Liver (tissue), 9 donors: Measurements from ENCODE around the gene PLCD3. TPM values are rescaled to one million over a fixed set of nuclear protein-coding genes. Genes with fewer than 3 reads are reported as not detected.

ENCODE experiments used
- DNase-seq: peaks from one replicate; pipeline ENCODE4 v3.0.0-alpha.2; 2017; ENCODE audit warnings: low spot score
- H3K27ac ChIP-seq, 2 donors: one replicate each; pipeline ENCODE4 v1.7.0; 2013; ENCODE audit warnings: inconsistent platforms in 2 of 2, low read length in 2 of 2, control low read depth in 1 of 2, low read depth in 1 of 2, mild to moderate bottlenecking in 1 of 2
- H3K27me3 ChIP-seq, 4 donors: one replicate each; pipeline versions ENCODE4 v1.6.1 to v1.7.0; 2013; ENCODE audit warnings: low read length in 3 of 4, inconsistent platforms in 1 of 4, mild to moderate bottlenecking in 1 of 4, moderate library complexity in 1 of 4; ENCODE audit not compliant: control insufficient read depth in 4 of 4, insufficient read depth in 4 of 4
- H3K36me3 ChIP-seq, 4 donors: one replicate each; pipeline versions ENCODE4 v1.6.1 to v1.7.0; 2013; ENCODE audit warnings: low read length in 3 of 4, mild to moderate bottlenecking in 3 of 4, low read depth in 1 of 4, moderate library complexity in 1 of 4; ENCODE audit not compliant: control insufficient read depth in 4 of 4, insufficient read depth in 3 of 4
- H3K4me1 ChIP-seq, 4 donors: one replicate each; pipeline versions ENCODE4 v1.6.1 to v1.7.0; 2013; ENCODE audit warnings: low read length in 3 of 4, mild to moderate bottlenecking in 3 of 4, moderate library complexity in 1 of 4; ENCODE audit not compliant: control insufficient read depth in 4 of 4, insufficient read depth in 4 of 4
- H3K4me3 ChIP-seq, 3 donors: one replicate each; pipeline versions ENCODE4 v1.6.1 to v1.7.0; 2013; ENCODE audit warnings: low read length in 3 of 3, control low read depth in 1 of 3, low read depth in 1 of 3, mild to moderate bottlenecking in 1 of 3
- H3K9ac ChIP-seq, 2 donors: one replicate each; pipeline ENCODE4 v1.7.0; 2013; ENCODE audit warnings: low read length in 2 of 2, mild to moderate bottlenecking in 2 of 2, moderate library complexity in 2 of 2, control low read depth in 1 of 2, low read depth in 1 of 2
- H3K9me3 ChIP-seq, 4 donors: one replicate each; pipeline versions ENCODE4 v1.6.1 to v1.7.0; 2013; ENCODE audit warnings: low read length in 3 of 4; ENCODE audit not compliant: control insufficient read depth in 4 of 4
- ATF3 ChIP-seq: IDR thresholded peaks from 2 replicates; pipeline ENCODE4 v1.6.1; 2016; ENCODE audit warnings: antibody characterized with exemption
- CTCF ChIP-seq: fragments of 150-350 bp; IDR thresholded peaks from 2 replicates; pipeline ENCODE4 v1.5.1; 2017; ENCODE audit warnings: improper control_type of control experiment, low read depth, low read length; ENCODE audit not compliant: missing input control
- EGR1 ChIP-seq, 2 donors: IDR thresholded peaks; 2 replicates each; pipeline ENCODE4 v1.6.1; 2016 to 2018; ENCODE audit warnings: antibody characterized with exemption in 2 of 2, low read depth in 2 of 2
- FOXA1 ChIP-seq: IDR thresholded peaks from 2 replicates; pipeline ENCODE4 v1.6.1; 2016; ENCODE audit warnings: antibody characterized with exemption
- FOXA2 ChIP-seq: IDR thresholded peaks from 2 replicates; pipeline ENCODE4 v1.6.1; 2016; ENCODE audit warnings: antibody characterized with exemption
- GABPA ChIP-seq, 2 donors: IDR thresholded peaks in 1 of 2; conservative IDR thresholded peaks in 1 of 2; 2 replicates each; pipeline ENCODE4 v1.6.1; 2016; ENCODE audit warnings: antibody characterized with exemption in 2 of 2, mild to moderate bottlenecking in 1 of 2, moderate library complexity in 1 of 2
- HNF4G ChIP-seq: IDR thresholded peaks from 2 replicates; pipeline ENCODE4 v1.6.1; 2016; ENCODE audit warnings: antibody characterized with exemption
- JUND ChIP-seq, 2 donors: IDR thresholded peaks; 2 replicates each; pipeline ENCODE4 v1.6.1; 2016; ENCODE audit warnings: antibody characterized with exemption in 2 of 2
- MAX ChIP-seq: IDR thresholded peaks from 2 replicates; pipeline ENCODE4 v1.6.1; 2016; ENCODE audit warnings: antibody characterized with exemption
- NR2F2 ChIP-seq: IDR thresholded peaks from 2 replicates; pipeline ENCODE4 v1.6.1; 2016; ENCODE audit warnings: antibody characterized with exemption
- RAD21 ChIP-seq, 2 donors: IDR thresholded peaks; 2 replicates each; pipeline ENCODE4 v1.6.1; 2016; ENCODE audit warnings: antibody characterized with exemption in 2 of 2, mild to moderate bottlenecking in 2 of 2
- REST ChIP-seq: IDR thresholded peaks from 2 replicates; pipeline ENCODE4 v1.6.1; 2016; ENCODE audit warnings: antibody characterized with exemption, mild to moderate bottlenecking
- RXRA ChIP-seq, 2 donors: IDR thresholded peaks; 2 replicates each; pipeline ENCODE4 v1.6.1; 2017 to 2018; ENCODE audit warnings: antibody characterized with exemption in 2 of 2, mild to moderate bottlenecking in 1 of 2
- SP1 ChIP-seq: IDR thresholded peaks from 2 replicates; pipeline ENCODE4 v1.6.1; 2018; ENCODE audit warnings: antibody characterized with exemption, mild to moderate bottlenecking
- TAF1 ChIP-seq: conservative IDR thresholded peaks from 2 replicates; pipeline ENCODE4 v1.6.1; 2016; ENCODE audit warnings: antibody characterized with exemption, mild to moderate bottlenecking
- YY1 ChIP-seq: IDR thresholded peaks from 2 replicates; pipeline ENCODE4 v1.6.1; 2016; ENCODE audit warnings: antibody characterized with exemption, mild to moderate bottlenecking
- ZBTB33 ChIP-seq: IDR thresholded peaks from 2 replicates; pipeline ENCODE4 v1.6.1; 2016; ENCODE audit warnings: antibody characterized with exemption
- WGBS: extraction: QIAGEN DNeasy Blood & Tissue Kit; methylation state at CpG from one replicate; pipeline ENCODE4 v1.1.7; 2013; 5-methylcytosine and 5-hydroxymethylcytosine counted together
- polyA plus RNA-seq, 2 donors: library from polyadenylated mRNA; stranded (reverse) in 1 of 2; unstranded in 1 of 2; fragments of 200-250 nt in 1 of 2; fragments of >200 nt in 1 of 2; fragmentation: Nextera tagmentation in 1 of 2; extraction: Ambion mirVana in 1 of 2; gene quantifications; one replicate each; pipeline versions ENCODE4 v1.2.1 to v1.2.3, GENCODE V29; 2013 to 2015
- total RNA-seq, 2 donors: library from RNA; depleted of rRNA; stranded (reverse); fragments of >200 nt; gene quantifications; one replicate each; pipeline ENCODE4 v1.2.3, GENCODE V29; 2014
- donor health status: healthy.
- donor health status: healthy.
- donor health status: healthy.
- donor health status: healthy.
- donor health status: healthy.

PLCD3 gene
- total and polyA plus RNA-seq, 4 donors, result 0.28 to 2.3 (median 1.4) TPM

- no peaks in the 10 kb centered on the region for H3K9me3 ChIP-seq
- H3K27me3 ChIP-seq, result no peaks in the 10 kb centered on the region
- H3K27ac ChIP-seq, result no peak overlapping the region
- H3K9ac ChIP-seq, result no peak overlapping the region
- no peaks in the 10 kb centered on the region for H3K36me3 ChIP-seq
- WGBS, result 94% methylated on average over 10 of the region's 10 CpGs
- no peak overlapping the region for H3K4me3 ChIP-seq
- H3K4me1 ChIP-seq, result peaks cover 0 to 3% (median 0%) of the 10 kb centered on the region in 4 donors
- TF ChIP-seq GABPA (IDR thresholded peaks at IDR 0.05 in 1 of 2, conservative IDR thresholded peaks at IDR 0.05 in 1 of 2), result no peak
- no peak for TF ChIP-seq MAX
- TF ChIP-seq EGR1 (IDR thresholded peaks at IDR 0.05; ENCODE audit: low read depth in 2 of 2), result no peak
- no peak for TF ChIP-seq SP1
- no peak for TF ChIP-seq ZBTB33
- no peak for TF ChIP-seq RAD21 (IDR thresholded peaks at IDR 0.05)
- TF ChIP-seq ATF3, result no peak
- no peak for TF ChIP-seq YY1
- no peak for DNase-seq
These were observed 15.8 kb downstream of the PLCD3 start for GRCh38 chr17:45116434-45117016.

GRCh38 chr17:45115871-45116270, 16.4 kb downstream of the PLCD3 start:
- DNase-seq, result no peak

More at GRCh38 chr17:45115871-45116270, 16.4 kb downstream of the PLCD3 start:
- Histone ChIP-seq H3K9ac (no peak overlapping the region), H3K27ac (no peak overlapping the region), H3K4me3 (no peak overlapping the region), H3K36me3 (no peaks in the 10 kb centered on the region), H3K27me3 (no peaks in the 10 kb centered on the region), H3K4me1 (peaks cover 0 to 3% (median 0%) of the 10 kb centered on the region in 4 donors), H3K9me3 (no peaks in the 10 kb centered on the region)
- WGBS, result 85% methylated on average over 11 of the region's 11 CpGs
- TF ChIP-seq ZBTB33 (no peak), EGR1 (IDR thresholded peaks at IDR 0.05; ENCODE audit: low read depth in 2 of 2) (no peak), SP1 (no peak), REST (no peak), YY1 (no peak), TAF1 (no peak), NR2F2 (no peak), JUND (IDR thresholded peaks at IDR 0.05) (no peak), HNF4G (no peak), CTCF (no peak), GABPA (IDR thresholded peaks at IDR 0.05 in 1 of 2, conservative IDR thresholded peaks at IDR 0.05 in 1 of 2) (no peak), MAX (no peak), FOXA1 (no peak), RXRA (IDR thresholded peaks at IDR 0.05) (no peak), FOXA2 (no peak), RAD21 (IDR thresholded peaks at IDR 0.05) (no peak)
